Smooth muscle cell (in vitro differentiated cells): ENCODE data around the gene ZNF175. TPM values are rescaled to one million over a fixed set of nuclear protein-coding genes. Genes with fewer than 3 reads are reported as not detected.

Experiments used
- DNase-seq: peaks from one replicate; lab custom pipeline; 2025; ENCODE audit not compliant: unreplicated experiment; lab: John Stamatoyannopoulos, UW
- H2AFZ ChIP-seq: fragments of 200-600 bp; sonication (generic); 2 replicates; pipeline ENCODE4 v1.6.0; 2016; ENCODE audit warnings: antibody characterized with exemption, low read depth, mild to moderate bottlenecking
- H3F3A ChIP-seq: fragments of 200-600 bp; sonication (generic); 2 replicates; pipeline ENCODE4 v1.6.0; 2017; ENCODE audit warnings: antibody characterized with exemption, low read depth
- H3K27ac ChIP-seq: fragments of 200-600 bp; sonication (generic); 2 replicates; pipeline ENCODE4 v1.5.1; 2016; ENCODE audit warnings: low read depth, mild to moderate bottlenecking
- H3K27me3 ChIP-seq: fragments of 200-600 bp; sonication (generic); 2 replicates; pipeline ENCODE4 v1.6.1; 2016; ENCODE audit warnings: low read depth, mild to moderate bottlenecking
- H3K36me3 ChIP-seq: fragments of 200-600 bp; sonication (generic); 2 replicates; pipeline ENCODE4 v1.5.1; 2016; ENCODE audit warnings: low read depth
- H3K4me1 ChIP-seq: fragments of 200-600 bp; sonication (generic); 2 replicates; pipeline ENCODE4 v1.5.1; 2016; ENCODE audit warnings: low read depth
- H3K4me2 ChIP-seq: fragments of 200-600 bp; sonication (generic); 2 replicates; pipeline ENCODE4 v1.6.0; 2016; ENCODE audit warnings: mild to moderate bottlenecking
- H3K4me3 ChIP-seq: fragments of 200-600 bp; sonication (generic); 2 replicates; pipeline ENCODE4 v1.5.1; 2016; ENCODE audit warnings: mild to moderate bottlenecking
- H3K79me2 ChIP-seq: fragments of 200-600 bp; sonication (generic); 2 replicates; pipeline ENCODE4 v1.6.0; 2016; ENCODE audit warnings: low read depth, mild to moderate bottlenecking
- H3K9ac ChIP-seq: fragments of 200-600 bp; sonication (generic); 2 replicates; pipeline ENCODE4 v1.6.0; 2016; ENCODE audit warnings: low read depth
- H3K9me3 ChIP-seq: fragments of 200-600 bp; sonication (generic); replicated peaks from 2 replicates; pipeline ENCODE4 v1.5.1; 2016; ENCODE audit warnings: low read depth
- H4K20me1 ChIP-seq: fragments of 200-600 bp; sonication (generic); 2 replicates; pipeline ENCODE4 v1.6.0; 2016; ENCODE audit warnings: low read depth
- CTCF ChIP-seq: fragments of 200-600 bp; sonication (generic); IDR thresholded peaks from 2 replicates; pipeline ENCODE4 v1.5.1; 2017; ENCODE audit warnings: borderline replicate concordance, mild to moderate bottlenecking, antibody characterized with exemption; ENCODE audit not compliant: insufficient read depth, poor library complexity, severe bottlenecking
- WGBS: methylation state at CpG from one replicate; pipeline ENCODE4 v1.1.7; 2016; ENCODE audit warnings: low lambda C conversion rate; 5-methylcytosine and 5-hydroxymethylcytosine counted together
- polyA plus RNA-seq: library from polyadenylated mRNA; unstranded; fragments of >200 nt; fragmentation: Nextera tagmentation; extraction: Ambion mirVana; gene quantifications from 2 replicates; pipeline ENCODE4 v1.2.1, GENCODE V29; 2016
- total RNA-seq: library from RNA; depleted of rRNA; stranded (reverse); fragments of >200 nt; gene quantifications from 2 replicates; pipeline ENCODE4 v1.2.3, GENCODE V29; 2014

ZNF175 gene
- total and polyA plus RNA-seq, 2 experiments from 2014 or later = 1.1 to 3.6 TPM

DNA sequence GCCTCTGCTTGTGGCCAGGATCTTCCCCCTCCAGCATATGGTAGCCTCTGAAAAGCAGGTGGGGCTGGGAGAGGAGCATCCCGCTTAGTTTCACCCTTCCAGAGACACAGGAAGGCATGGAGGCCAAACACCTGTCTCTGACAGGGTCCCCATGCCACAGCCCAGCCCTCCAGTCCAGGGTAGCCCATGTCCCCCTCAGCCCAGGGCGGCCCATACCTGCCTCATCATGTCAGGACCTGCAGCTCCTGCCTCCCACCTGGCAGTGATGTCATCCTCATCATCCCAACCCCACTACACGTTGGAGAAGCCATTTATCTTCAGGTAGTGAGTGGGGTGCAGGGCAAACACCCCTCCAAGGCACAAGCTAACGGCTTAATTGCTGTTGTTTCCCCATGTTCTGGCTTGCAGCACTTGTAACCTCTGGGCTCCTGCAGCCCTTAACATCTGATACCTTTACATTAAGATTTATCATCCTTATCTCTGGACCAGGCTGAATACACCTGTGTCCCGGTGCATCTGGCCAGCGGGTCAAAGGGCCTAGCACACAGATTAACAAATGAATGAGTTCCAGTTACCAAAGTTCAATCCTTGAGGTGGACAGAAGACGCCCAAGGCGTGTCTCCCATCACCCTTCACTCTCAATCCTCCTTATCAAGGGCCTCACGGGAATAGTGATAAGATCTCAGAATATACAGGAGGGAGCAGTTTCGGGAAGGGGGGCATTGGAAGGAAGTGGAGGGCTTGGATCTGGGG lies 22.2 kb downstream of the ZNF175 start:
- Histone ChIP-seq H2AFZ (peak overlapping the region; percentile 3), H3K9me3 (no peaks in the 10 kb centered on the region), H3K27ac (no peak overlapping the region), H3K4me1 (no peaks in the 10 kb centered on the region), H4K20me1 (no peaks in the 10 kb centered on the region), H3K4me3 (peak overlapping the region; percentile 60), H3K27me3 (no peaks in the 10 kb centered on the region), H3K36me3 (no peaks in the 10 kb centered on the region), H3K9ac (no peak overlapping the region), H3K79me2 (no peaks in the 10 kb centered on the region), H3K4me2 (peak overlapping the region; percentile 78), H3F3A (no peaks in the 10 kb centered on the region)
- no peak for DNase-seq
- 53% methylated on average over 10 of the region's 10 CpGs for WGBS
- no peak for TF ChIP-seq CTCF

DNA sequence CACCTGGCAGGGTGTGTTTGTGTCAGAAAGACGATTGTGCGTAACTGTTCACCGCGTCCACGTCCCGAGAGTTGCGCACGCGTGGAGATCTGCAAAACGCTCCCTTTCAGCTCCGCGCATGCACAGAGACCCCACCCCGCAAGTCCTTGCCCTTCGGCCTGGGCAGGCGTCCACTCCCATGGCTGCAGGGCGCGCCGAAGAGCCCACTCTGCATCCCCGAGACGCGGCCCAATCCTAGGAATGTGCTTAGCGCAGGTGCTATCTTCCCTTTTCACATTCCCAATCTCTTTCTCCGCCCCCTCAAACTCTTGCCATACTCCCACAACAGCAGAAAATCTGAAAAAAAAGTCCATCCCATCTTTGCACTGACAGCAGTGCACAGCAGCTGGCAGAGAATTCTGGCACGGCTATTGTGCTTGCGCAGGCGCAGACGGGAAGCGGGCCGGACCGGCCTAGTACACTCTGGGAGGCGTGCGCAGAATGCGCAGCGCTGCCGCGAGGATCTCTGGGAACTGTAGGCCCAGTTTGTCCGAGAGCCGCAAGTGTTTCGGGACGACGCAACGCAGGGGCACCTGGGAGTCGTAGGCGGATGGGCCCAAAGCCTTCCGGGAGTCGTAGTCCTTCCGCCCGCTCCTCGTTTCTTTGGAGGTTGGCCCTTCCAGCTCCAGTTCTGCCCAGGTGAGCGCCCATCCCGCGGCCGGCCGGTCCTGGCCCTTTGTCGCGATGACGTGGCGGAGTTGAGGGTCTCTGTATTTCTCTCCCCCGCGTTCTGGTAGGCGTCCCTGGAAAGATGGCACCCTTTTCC lies 23.1 kb downstream of the ZNF175 start:
- peak overlapping the region; percentile 83 for H2AFZ ChIP-seq
- H3K9me3 ChIP-seq = no peaks in the 10 kb centered on the region
- WGBS = 42% methylated on average over 61 of the region's 61 CpGs
- H3K36me3 ChIP-seq = no peaks in the 10 kb centered on the region
- H3K27me3 ChIP-seq = no peaks in the 10 kb centered on the region
- no peak overlapping the region for H3K27ac ChIP-seq
- peak overlapping the region; percentile 78 for H3K4me2 ChIP-seq
- TF ChIP-seq CTCF = no peak
- H4K20me1 ChIP-seq = no peaks in the 10 kb centered on the region
- no peaks in the 10 kb centered on the region for H3K4me1 ChIP-seq
- no peaks in the 10 kb centered on the region for H3K79me2 ChIP-seq
- peak; percentile 55 for DNase-seq
- H3K9ac ChIP-seq = no peak overlapping the region
- H3F3A ChIP-seq = no peaks in the 10 kb centered on the region
- peak overlapping the region; percentile 60 for H3K4me3 ChIP-seq

GRCh38 chr19:51594774-51595109 lies 23.7 kb downstream of the ZNF175 start:
- Histone ChIP-seq H3K79me2 (no peaks in the 10 kb centered on the region), H3F3A (no peaks in the 10 kb centered on the region), H3K27ac (no peak overlapping the region), H3K36me3 (no peaks in the 10 kb centered on the region), H3K4me3 (peak overlapping the region; percentile 60), H3K27me3 (no peaks in the 10 kb centered on the region), H2AFZ (peak overlapping the region; percentile 83), H3K9ac (no peak overlapping the region), H3K4me1 (no peaks in the 10 kb centered on the region), H4K20me1 (no peaks in the 10 kb centered on the region), H3K9me3 (no peaks in the 10 kb centered on the region), H3K4me2 (peak overlapping the region; percentile 78)
- WGBS = 45% methylated on average over 6 of the region's 6 CpGs
- DNase-seq = no peak
- no peak for TF ChIP-seq CTCF
